A204.1 (cell line): ENCODE measurements around the gene GRK5.

Experiments
- FAIRE-seq: peaks from 2 replicates; lab custom pipeline; 2012; peaks lifted over from hg19 to GRCh38; lab: Jason Lieb, UNC

GRK5 gene

GRCh38 chr10:119319161-119319919 is 112.0 kb downstream of the GRK5 start:
- no peak for FAIRE-seq

DNA sequence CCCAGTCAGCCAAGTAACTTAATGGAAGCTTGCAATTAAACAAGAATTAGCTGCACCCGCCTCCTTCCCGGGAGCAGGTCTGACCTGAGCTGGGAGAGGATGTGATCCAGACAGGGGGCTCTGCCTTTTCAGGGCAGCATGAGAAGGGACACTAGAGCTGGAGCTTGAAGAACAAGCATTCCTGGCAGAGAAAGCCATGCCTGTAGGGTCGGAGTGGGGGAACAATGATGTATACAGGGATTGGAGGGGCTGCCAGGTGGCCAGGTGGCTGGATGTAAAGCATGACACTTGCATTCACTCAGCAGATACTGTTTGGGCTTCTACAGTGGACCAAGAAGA is 112.5 kb downstream of the GRK5 start:
- FAIRE-seq, result no peak

- no peak for FAIRE-seq
Observed at GRCh38 chr10:119320981-119321380, 113.6 kb downstream of the GRK5 start.

DNA sequence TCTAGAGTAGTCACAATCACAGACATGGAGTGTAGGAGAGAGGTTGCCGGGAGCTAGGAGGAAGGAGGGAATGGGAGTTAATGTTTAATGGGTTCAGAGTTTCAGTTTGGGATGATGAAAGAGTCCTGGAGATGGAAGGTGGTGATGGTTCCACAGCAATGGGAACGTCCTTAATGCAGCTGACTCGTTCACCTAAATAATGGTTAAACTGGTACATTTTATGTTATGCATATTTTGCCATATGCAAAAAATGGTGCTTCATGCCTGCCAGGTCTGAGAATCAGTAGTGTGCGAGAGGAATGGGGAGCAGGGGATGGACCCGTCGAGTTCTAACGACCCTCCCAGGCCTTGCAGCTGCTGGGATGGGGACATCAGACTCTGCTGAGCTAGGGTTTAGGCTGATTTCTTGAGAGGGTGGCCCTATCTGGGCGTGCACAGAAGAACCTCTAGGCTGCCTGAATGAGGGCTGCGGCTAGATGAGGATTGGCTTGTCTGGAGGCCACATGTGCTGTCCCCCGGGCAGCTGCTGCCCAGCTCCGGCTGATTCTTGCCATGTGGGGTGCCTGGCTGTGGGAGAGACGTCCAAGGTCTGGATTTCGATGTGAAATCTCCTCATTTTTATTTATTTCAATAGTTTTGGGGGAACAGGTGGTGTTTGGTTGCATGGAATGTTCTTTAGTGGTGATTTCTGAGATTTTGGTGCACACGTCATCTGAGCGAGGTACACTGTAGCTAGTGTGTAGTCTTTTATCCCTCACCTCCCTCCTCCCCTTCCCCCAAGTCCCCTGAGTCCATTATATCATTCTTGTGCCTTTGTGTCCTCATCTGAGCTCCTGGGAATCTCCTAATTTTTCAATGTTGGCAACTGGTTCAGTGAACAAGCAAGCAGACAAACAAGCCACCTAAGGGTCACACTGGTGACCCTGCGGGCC is 116.0 kb downstream of the GRK5 start:
- no peak for FAIRE-seq

- no peak for FAIRE-seq
Observed at GRCh38 chr10:119325131-119325530, 117.8 kb downstream of the GRK5 start.

GRCh38 chr10:119326167-119326566 is 118.8 kb downstream of the GRK5 start:
- FAIRE-seq, result no peak

GRCh38 chr10:119327096-119327745 is 119.8 kb downstream of the GRK5 start:
- FAIRE-seq, result no peak

DNA sequence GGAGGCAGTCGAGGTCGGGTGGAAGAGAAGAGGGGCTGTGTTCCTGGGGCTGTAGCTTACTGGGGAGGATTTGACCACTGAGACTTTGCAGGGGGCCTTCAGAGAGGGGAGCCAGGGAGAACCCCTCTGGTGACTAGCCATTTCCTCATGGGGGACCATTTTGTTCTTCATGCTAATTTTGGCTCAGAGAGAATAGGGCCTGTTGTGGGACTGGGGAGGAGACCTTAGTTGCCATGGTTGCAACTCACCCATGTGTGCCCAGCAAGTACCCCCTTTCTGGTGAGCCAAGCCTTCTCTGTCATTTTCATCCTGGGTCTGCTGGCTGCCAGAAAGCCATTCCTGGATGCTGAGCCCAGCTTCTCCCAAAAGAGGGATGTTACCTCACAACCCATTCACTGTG is 120.9 kb downstream of the GRK5 start:
- no peak for FAIRE-seq

DNA sequence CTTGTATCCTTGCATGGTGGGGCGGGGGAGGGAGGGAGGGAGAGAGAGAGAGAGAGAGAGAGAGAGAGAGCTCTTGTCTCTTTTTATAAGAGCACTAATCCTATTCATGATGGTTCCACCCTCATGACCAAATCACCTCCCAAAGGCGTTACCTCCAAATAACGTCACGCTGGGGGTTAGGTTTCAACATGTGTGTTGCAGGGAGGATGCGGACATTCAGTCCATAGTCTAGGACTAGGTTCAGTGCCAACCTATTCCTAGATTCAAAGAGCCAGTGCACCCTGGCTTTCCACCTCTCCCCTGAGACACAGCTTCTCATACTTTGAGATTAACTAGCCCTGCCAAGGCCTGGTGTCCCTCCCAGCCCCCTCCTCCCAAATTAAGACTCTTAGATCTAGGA is 123.0 kb downstream of the GRK5 start:
- no peak for FAIRE-seq

GRCh38 chr10:119331061-119331460 is 123.7 kb downstream of the GRK5 start:
- no peak for FAIRE-seq

- FAIRE-seq, result no peak
Observed at GRCh38 chr10:119333146-119333792, 125.9 kb downstream of the GRK5 start.

DNA sequence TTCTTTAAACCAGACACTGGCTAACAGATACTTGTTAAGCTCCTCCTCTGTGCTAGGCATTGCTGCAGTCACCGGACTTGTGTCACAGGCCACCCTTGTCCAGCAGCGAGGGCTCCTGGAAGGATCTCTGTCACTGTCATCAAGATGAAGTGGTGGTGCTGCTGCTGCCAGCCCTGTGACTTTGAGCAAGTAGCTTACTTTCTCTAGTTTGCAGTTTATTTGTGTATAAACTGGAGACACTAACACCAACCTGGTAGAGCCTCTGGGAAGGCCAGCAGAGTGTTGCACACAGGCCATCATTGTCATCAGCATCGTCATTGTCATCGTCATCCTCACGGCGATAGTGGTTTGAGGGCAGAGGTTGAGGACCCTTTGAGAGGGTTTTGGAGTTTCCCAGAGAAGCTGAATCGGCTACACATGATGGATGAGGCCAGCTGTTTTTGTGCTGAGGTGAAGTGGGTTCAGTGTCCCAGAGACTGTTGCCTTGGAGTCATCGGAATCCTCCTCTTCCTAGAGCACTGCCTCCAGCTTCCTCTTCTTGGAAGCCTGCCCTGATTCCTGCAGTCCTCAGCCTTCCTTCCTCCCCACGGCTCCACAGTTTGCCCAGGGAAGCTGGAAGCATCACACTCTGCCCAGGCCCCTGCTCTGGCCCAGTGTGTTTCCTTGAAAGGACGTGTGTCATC is 128.4 kb downstream of the GRK5 start:
- no peak for FAIRE-seq

DNA sequence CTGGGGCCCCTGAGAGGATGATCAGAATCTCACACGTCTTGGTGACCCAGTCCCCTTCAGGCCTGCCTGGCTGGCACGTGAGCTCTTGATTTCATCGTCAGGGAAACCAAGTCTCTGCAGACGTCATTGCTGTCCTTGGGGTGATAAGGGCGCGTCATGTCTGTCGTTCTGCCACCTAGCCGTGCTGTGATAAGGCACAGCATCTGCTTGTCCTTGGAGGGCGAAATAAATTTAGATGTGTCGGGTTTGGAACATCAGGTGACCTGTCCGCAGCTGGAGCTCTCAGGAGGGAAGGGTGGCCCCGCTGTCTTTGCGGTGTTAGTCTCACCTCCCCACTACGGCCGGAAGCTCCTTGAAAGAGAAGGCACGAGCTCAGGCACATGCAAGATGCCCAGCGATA is 129.2 kb downstream of the GRK5 start:
- no peak for FAIRE-seq

DNA sequence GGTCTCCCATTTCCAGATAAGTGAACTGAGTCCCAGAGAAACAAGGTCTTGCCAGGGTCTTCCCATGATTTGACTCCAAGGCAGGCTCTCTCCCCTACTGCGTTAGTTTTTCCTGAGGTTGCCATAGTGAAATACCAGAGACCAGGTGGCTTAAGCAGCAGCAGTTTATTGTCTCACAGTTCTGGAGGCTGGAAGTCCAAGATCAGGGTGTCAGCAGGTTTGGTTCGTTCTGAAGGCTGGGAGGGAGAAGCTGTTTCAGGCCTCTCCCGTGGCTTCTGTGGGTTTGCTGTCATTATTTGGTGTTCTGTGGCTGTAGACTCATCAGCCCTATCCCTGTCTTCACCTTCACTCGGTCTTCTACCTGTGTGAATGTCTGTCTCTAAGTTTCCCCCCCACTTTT is 129.9 kb downstream of the GRK5 start:
- no peak for FAIRE-seq

DNA sequence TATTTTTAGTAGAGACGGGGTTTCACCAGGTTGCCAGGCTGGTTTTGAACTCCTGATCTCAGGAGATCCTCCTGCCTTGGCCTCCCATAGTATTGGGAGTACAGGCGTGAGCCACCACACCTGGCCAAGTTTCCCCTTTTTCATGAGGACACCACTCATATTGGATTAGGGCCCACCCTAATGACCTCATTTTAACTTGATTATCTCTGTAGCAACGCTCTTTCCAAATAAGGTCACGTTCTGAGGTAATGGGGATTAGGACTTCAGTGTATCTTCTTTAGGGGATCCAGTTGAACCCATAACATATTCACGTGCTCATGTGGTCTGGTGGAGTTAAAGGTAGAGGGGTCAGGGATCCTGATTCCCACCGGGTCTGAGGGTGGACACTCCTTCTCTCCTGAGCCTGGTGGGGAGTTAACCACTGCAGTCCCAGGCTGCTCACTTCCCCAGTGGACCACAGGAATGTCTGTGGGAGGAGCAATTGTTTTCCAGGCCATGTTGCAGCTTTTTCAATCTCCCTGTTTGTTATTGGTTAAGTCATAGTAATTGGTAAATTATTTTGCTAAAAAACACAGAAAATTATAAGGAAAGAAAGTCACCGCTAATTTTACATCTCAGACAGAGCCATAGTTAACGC is 130.5 kb downstream of the GRK5 start:
- no peak for FAIRE-seq

DNA sequence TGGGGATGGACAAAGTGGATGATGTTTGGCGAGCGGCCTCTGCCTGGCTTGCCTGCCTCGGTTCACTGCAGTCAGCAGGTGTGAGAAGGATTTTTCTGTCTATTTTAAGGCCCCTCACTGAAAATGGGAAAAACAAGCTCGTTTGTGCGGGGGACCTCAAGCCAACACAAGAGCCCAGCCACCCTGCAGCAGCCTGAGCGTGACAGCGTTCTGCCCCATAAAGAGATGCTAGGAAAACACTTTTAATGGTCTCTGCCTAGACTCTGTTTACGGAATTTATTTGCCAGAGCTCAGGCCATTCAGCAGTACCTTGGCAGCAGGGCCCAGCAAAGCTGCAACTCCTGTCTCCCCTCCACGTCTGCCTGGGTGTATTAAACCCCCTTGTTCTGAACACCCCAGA is 131.7 kb downstream of the GRK5 start:
- FAIRE-seq, result no peak

DNA sequence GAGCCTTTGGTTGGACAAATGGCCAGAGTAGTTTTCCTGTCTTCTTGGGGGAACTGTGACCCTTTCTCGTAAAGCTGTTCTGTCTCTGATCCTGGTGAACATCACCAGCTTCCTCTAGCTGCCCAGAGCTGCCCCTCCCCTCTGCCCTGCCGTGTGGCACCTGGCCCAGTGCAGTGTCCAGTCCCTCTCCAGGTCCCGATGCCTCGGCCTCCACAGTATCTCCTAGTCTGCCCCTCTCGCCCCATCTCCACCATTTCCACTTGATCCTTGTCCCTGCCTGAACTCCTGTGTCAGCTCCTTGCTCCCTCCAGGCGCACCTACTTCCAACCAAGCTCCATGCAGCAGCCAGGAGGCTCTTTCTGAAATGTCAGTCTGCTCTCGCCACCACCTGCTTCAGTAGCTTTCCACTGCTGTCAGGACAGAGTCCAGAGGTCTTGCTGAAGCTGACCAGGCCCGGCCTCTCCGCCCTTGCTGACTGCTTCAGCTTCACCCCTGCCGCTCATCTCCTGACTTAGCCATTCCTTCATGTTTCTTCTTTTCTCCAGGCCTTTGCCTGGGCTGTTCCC is 133.6 kb downstream of the GRK5 start:
- no peak for FAIRE-seq

- FAIRE-seq, result no peak
Observed at GRCh38 chr10:119341459-119342301, 134.3 kb downstream of the GRK5 start.

DNA sequence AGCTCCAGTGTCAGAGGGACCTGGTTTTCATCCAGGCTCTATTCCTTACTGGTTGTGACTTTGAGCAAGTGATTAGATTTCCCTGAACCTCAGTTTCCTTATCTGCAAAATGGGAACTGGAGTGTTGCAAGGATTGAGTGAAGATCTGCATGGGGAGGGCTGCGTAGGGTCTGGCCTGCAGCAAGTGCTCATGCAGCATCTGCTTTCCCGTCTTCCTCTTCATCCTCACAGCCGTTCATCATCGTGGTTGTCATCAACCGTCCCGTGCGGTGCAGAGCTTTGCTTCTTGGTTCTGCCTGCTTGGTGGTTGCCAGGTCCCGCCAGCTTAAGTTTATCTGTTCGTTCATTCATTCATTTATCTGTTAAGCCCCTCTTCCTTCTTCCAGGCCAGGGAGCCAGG is 135.0 kb downstream of the GRK5 start:
- no peak for FAIRE-seq

GRCh38 chr10:119343011-119343601 is 135.7 kb downstream of the GRK5 start:
- FAIRE-seq, result no peak
